HCT116 (cell line): ENCODE results near the gene PITPNC1. TPM values are rescaled to one million over a fixed set of nuclear protein-coding genes. Genes with fewer than 3 reads are reported as not detected.

Experiments
- ATAC-seq: fragments of 200-7000 bp; cut with Tn5 transposase; 2 replicates; pipeline ENCODE4 v1.9.1; 2020; ENCODE audit warnings: mild to moderate bottlenecking, moderate library complexity
- BruUV-seq: library from RNA; stranded (reverse); fragments of 400-500 nt; replicated peaks from 2 replicates; lab custom pipeline; 2021; lab: Mats Ljungman, UMichigan
- CTCF ChIA-PET: fragments of 300-600 bp; sonication (Branson Sonifier 250); formaldehyde crosslinking; loops from one replicate; lab custom pipeline; 2021; ENCODE audit warnings: antibody characterized with exemption; lab: Charles Lee
- POLR2A ChIA-PET: fragments of 300-600, 350-600 bp; sonication (Branson Sonifier 250); formaldehyde crosslinking; loops from one replicate; lab custom pipeline; 2021; ENCODE audit warnings: antibody characterized with exemption; lab: Charles Lee
- RAD21 ChIA-PET, 2 experiments: fragments of 300-600 bp; sonication (Branson Sonifier 250); formaldehyde crosslinking; loops; one replicate each; lab custom pipeline; 2023; ENCODE audit warnings: low total read pairs in 2 of 2; ENCODE audit not compliant: uncharacterized antibody in 2 of 2, unreplicated experiment in 2 of 2, low non-redundant PET in 1 of 2; lab: Charles Lee
- DNase-seq: peaks from one replicate; pipeline ENCODE4 v3.0.0-alpha.2; 2010; ENCODE audit warnings: low read depth, low spot score
- H2AFZ ChIP-seq: fragments of 200-600 bp; shearing (Covaris generic), sonication (generic); 2 replicates; pipeline ENCODE4 v1.6.1; 2017; ENCODE audit warnings: low read depth, mixed run types, mixed read lengths, antibody characterized with exemption, low read length; ENCODE audit not compliant: poor library complexity, severe bottlenecking
- H3K27ac ChIP-seq: 2 replicates; pipeline ENCODE4 v1.5.1; 2012; ENCODE audit warnings: low read depth, low read length
- H3K27me3 ChIP-seq: fragments of 200-600 bp; sonication (generic); 2 replicates; pipeline ENCODE4 v1.6.1; 2016; ENCODE audit warnings: mixed run types, low read length, mixed read lengths; ENCODE audit not compliant: insufficient read depth
- H3K36me3 ChIP-seq, 2 experiments: fragments of 200-500 bp in 1 of 2; fragments of 200-600 bp in 1 of 2; sonication (Bioruptor generic) in 1 of 2; sonication (generic) in 1 of 2; 2 replicates each; pipeline versions ENCODE4 v1.5.1 to v1.6.1; 2014 to 2016; ENCODE audit warnings: low read length in 2 of 2, inconsistent platforms in 1 of 2, mixed read lengths in 1 of 2, mixed run types in 1 of 2; ENCODE audit not compliant: insufficient read depth in 2 of 2, control insufficient read depth in 1 of 2
- H3K4me1 ChIP-seq, 2 experiments: fragments of 200-600 bp in 1 of 2; sonication (generic) in 1 of 2; 2 replicates each; pipeline versions ENCODE4 v1.5.1 to v1.6.1; 2012 to 2017; ENCODE audit warnings: low read length in 2 of 2, inconsistent platforms in 1 of 2, mild to moderate bottlenecking in 1 of 2, mixed read lengths in 1 of 2, mixed run types in 1 of 2, moderate library complexity in 1 of 2; ENCODE audit not compliant: insufficient read depth in 2 of 2, control insufficient read depth in 1 of 2
- H3K4me2 ChIP-seq: fragments of 200-600 bp; sonication (generic); 2 replicates; pipeline ENCODE4 v1.6.1; 2017; ENCODE audit warnings: mixed run types, low read length, mixed read lengths
- H3K4me3 ChIP-seq, 2 experiments: fragments of 200-600 bp in 1 of 2; sonication (generic) in 1 of 2; replicated peaks in 1 of 2; 2 replicates each; pipeline ENCODE4 v1.5.1; 2011 to 2016; ENCODE audit warnings: low read length in 2 of 2, control low read depth in 1 of 2, low read depth in 1 of 2, mild to moderate bottlenecking in 1 of 2, mixed read lengths in 1 of 2, mixed run types in 1 of 2
- H3K79me2 ChIP-seq: fragments of 200-600 bp; sonication (generic); 2 replicates; pipeline ENCODE4 v1.6.1; 2017; ENCODE audit warnings: mild to moderate bottlenecking, mixed run types, low read length, moderate library complexity, mixed read lengths; ENCODE audit not compliant: insufficient read depth
- H3K9ac ChIP-seq: fragments of 200-600 bp; sonication (generic); 2 replicates; pipeline ENCODE4 v1.6.1; 2016; ENCODE audit warnings: low read length, mixed read lengths
- H3K9me2 ChIP-seq: fragments of 200-600 bp; sonication (generic), shearing (Covaris generic); 2 replicates; pipeline ENCODE4 v1.6.1; 2017; ENCODE audit warnings: mixed run types, mild to moderate bottlenecking, moderate library complexity; ENCODE audit not compliant: insufficient read depth
- H3K9me3 ChIP-seq, 2 experiments: fragments of 200-500 bp in 1 of 2; fragments of 200-600 bp in 1 of 2; sonication (Bioruptor generic) in 1 of 2; sonication (generic) in 1 of 2; 2 replicates each; pipeline ENCODE4 v1.6.1; 2014 to 2017; ENCODE audit warnings: low read length in 2 of 2, mixed read lengths in 2 of 2, inconsistent platforms in 1 of 2, low read depth in 1 of 2, mild to moderate bottlenecking in 1 of 2, mixed run types in 1 of 2, moderate library complexity in 1 of 2; ENCODE audit not compliant: control insufficient read depth in 1 of 2, insufficient read depth in 1 of 2
- H4K20me1 ChIP-seq: fragments of 200-600 bp; sonication (generic), shearing (Covaris generic); 2 replicates; pipeline ENCODE4 v1.6.1; 2017; ENCODE audit warnings: mixed run types, mild to moderate bottlenecking, moderate library complexity; ENCODE audit not compliant: insufficient read depth
- CBX3 ChIP-seq: IDR thresholded peaks from 2 replicates; pipeline ENCODE4 v1.6.1; 2012; ENCODE audit warnings: low read depth
- CEBPB ChIP-seq: IDR thresholded peaks from 2 replicates; pipeline ENCODE4 v1.6.1; 2012; ENCODE audit warnings: low read depth
- EGR1 ChIP-seq: IDR thresholded peaks from 2 replicates; pipeline ENCODE4 v1.6.1; 2012; ENCODE audit warnings: low read depth
- ELF1 ChIP-seq: IDR thresholded peaks from 2 replicates; pipeline ENCODE4 v1.6.1; 2012; ENCODE audit warnings: low read depth, borderline replicate concordance
- EZH2 ChIP-seq: fragments of 200-600 bp; sonication (generic); IDR thresholded peaks from 2 replicates; pipeline ENCODE4 v1.6.1; 2017; ENCODE audit warnings: antibody characterized with exemption, mixed run types
- EZH2phosphoT487 ChIP-seq: fragments of 200-600 bp; IDR thresholded peaks from 2 replicates; pipeline ENCODE4 v1.6.1; 2018; ENCODE audit warnings: antibody characterized with exemption, borderline replicate concordance
- FOSL1 ChIP-seq: IDR thresholded peaks from 2 replicates; pipeline ENCODE4 v1.6.1; 2012; ENCODE audit warnings: low read depth
- JUND ChIP-seq: IDR thresholded peaks from 2 replicates; pipeline ENCODE4 v1.6.1; 2012
- MAX ChIP-seq: IDR thresholded peaks from 2 replicates; pipeline ENCODE4 v1.6.1; 2012
- POLR2A ChIP-seq: IDR thresholded peaks from 2 replicates; pipeline ENCODE4 v1.7.0; 2011; ENCODE audit warnings: borderline replicate concordance; ENCODE audit not compliant: insufficient read depth, insufficient read length; ENCODE audit errors: extremely low read depth
- POLR2AphosphoS5 ChIP-seq: IDR thresholded peaks from 2 replicates; pipeline ENCODE4 v1.6.1; 2011; ENCODE audit warnings: mild to moderate bottlenecking, low read depth, low read length, moderate library complexity
- REST ChIP-seq: IDR thresholded peaks from 2 replicates; pipeline ENCODE4 v1.6.1; 2012; ENCODE audit warnings: low read depth
- SIN3A ChIP-seq: IDR thresholded peaks from 2 replicates; pipeline ENCODE4 v1.6.1; 2012; ENCODE audit warnings: low read depth
- SP1 ChIP-seq: IDR thresholded peaks from 2 replicates; pipeline ENCODE4 v1.6.1; 2012; ENCODE audit warnings: low read depth
- SRF ChIP-seq: IDR thresholded peaks from 2 replicates; pipeline ENCODE4 v1.6.1; 2012; ENCODE audit warnings: low read depth
- TCF7L2 ChIP-seq: IDR thresholded peaks from 2 replicates; pipeline ENCODE4 v1.7.0; 2011; ENCODE audit warnings: borderline replicate concordance, inconsistent platforms; ENCODE audit not compliant: insufficient read depth, insufficient read length; ENCODE audit errors: extremely low read depth
- YY1 ChIP-seq: IDR thresholded peaks from 2 replicates; pipeline ENCODE4 v1.6.1; 2011; ENCODE audit warnings: low read length, low read depth, moderate library complexity, mild to moderate bottlenecking; ENCODE audit not compliant: insufficient replicate concordance; ENCODE audit errors: extremely low read depth
- ZFX ChIP-seq: fragments of 450-650 bp; IDR thresholded peaks from 2 replicates; pipeline ENCODE4 v1.6.1; 2017
- intact Hi-C: fragments of 100-400 bp; cut with micrococcal nuclease; formaldehyde crosslinking; loops from 2 replicates; pipeline ENCODE4 v1.10.0; 2022
- total RNA-seq: library from RNA; stranded (reverse); gene quantifications from one replicate; pipeline ENCODE4 v1.2.1, GENCODE V29; 2021; ENCODE audit not compliant: unreplicated experiment
- TF ChIP-seq, protein P1 (sequence below), 3 experiments: fragments of 200-600 bp in 1 of 3; sonication (generic) in 1 of 3; IDR thresholded peaks in 2 of 3; conservative IDR thresholded peaks in 1 of 3; 2 replicates each; pipeline ENCODE4 v1.5.1; 2012 to 2017; ENCODE audit warnings: low read depth in 2 of 3, low read length in 2 of 3, antibody characterized with exemption in 1 of 3, borderline replicate concordance in 1 of 3, control low read depth in 1 of 3, mild to moderate bottlenecking in 1 of 3, mixed read lengths in 1 of 3, mixed run types in 1 of 3, moderate library complexity in 1 of 3; ENCODE audit not compliant: insufficient read depth in 1 of 3
- TF ChIP-seq, protein P2 (sequence below): IDR thresholded peaks from 2 replicates; pipeline ENCODE4 v1.6.1; 2012

PITPNC1 gene
- total RNA-seq, 1 experiment from 2014 or later, result 41.9 TPM

GRCh38 chr17:67347826-67348225, 29.3 kb upstream of the PITPNC1 start:
- BruUV-seq, result no TSS peak
- Histone ChIP-seq H3K4me2 (no peak overlapping the region), H3K9me2 (no peaks in the 10 kb centered on the region), H3K27me3 (no peaks in the 10 kb centered on the region), H3K79me2 (peaks cover 58% of the 10 kb centered on the region), H3K9me3 (no peaks in the 10 kb centered on the region), H3K9ac (no peak overlapping the region), H3K4me3 (no peak overlapping the region), H3K4me1 (no peaks in the 10 kb centered on the region), H3K36me3 (peaks cover 67 to 84% of the 10 kb centered on the region in 2 experiments), H2AFZ (no peak overlapping the region), H3K27ac (no peak overlapping the region), H4K20me1 (peaks cover 5% of the 10 kb centered on the region; the same call in 1 of the 2 replicates)
- ChIA-PET POLR2A (no interaction called here), RAD21 (no interaction called here), CTCF (interaction anchor here (1.0 kb wide), 1 partner anchor 12 kb away, joined by 3 read pairs; no protein-coding TSS in a partner anchor)
- intact Hi-C loops, result no loop called here
- ATAC-seq, result no peak
- no peak for DNase-seq
- no peak for TF ChIP-seq JUND
- TF ChIP-seq YY1, result no peak
- no peak for TF ChIP-seq REST
- no peak for TF ChIP-seq SRF
- no peak for TF ChIP-seq TCF7L2
- TF ChIP-seq CEBPB, result no peak
- TF ChIP-seq POLR2A, result no peak
- TF ChIP-seq, protein P1, sequence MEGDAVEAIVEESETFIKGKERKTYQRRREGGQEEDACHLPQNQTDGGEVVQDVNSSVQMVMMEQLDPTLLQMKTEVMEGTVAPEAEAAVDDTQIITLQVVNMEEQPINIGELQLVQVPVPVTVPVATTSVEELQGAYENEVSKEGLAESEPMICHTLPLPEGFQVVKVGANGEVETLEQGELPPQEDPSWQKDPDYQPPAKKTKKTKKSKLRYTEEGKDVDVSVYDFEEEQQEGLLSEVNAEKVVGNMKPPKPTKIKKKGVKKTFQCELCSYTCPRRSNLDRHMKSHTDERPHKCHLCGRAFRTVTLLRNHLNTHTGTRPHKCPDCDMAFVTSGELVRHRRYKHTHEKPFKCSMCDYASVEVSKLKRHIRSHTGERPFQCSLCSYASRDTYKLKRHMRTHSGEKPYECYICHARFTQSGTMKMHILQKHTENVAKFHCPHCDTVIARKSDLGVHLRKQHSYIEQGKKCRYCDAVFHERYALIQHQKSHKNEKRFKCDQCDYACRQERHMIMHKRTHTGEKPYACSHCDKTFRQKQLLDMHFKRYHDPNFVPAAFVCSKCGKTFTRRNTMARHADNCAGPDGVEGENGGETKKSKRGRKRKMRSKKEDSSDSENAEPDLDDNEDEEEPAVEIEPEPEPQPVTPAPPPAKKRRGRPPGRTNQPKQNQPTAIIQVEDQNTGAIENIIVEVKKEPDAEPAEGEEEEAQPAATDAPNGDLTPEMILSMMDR (IDR thresholded peaks at IDR 0.05 in 2 of 3, conservative IDR thresholded peaks at IDR 0.05 in 1 of 3; ENCODE audit: borderline replicate concordance in 1 of 3, insufficient read depth in 1 of 3, low read depth in 2 of 3, low read length in 2 of 3), result no peak
- TF ChIP-seq EZH2phosphoT487, result no peak
- TF ChIP-seq FOSL1, result no peak
- TF ChIP-seq, protein P2, sequence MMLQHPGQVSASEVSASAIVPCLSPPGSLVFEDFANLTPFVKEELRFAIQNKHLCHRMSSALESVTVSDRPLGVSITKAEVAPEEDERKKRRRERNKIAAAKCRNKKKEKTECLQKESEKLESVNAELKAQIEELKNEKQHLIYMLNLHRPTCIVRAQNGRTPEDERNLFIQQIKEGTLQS, result no peak
- TF ChIP-seq POLR2AphosphoS5, result no peak
- no peak for TF ChIP-seq ZFX
- no peak for TF ChIP-seq ELF1
- no peak for TF ChIP-seq EZH2
- TF ChIP-seq CBX3, result no peak
- no peak for TF ChIP-seq SP1
- TF ChIP-seq SIN3A, result no peak
- no peak for TF ChIP-seq MAX
- TF ChIP-seq EGR1, result no peak
- TF ChIP-seq, all 23 proteins: peak for 0
